GM19043 (cell line): ENCODE results near the gene SMCO4.

Experiments
- ATAC-seq: cut with Tn5 transposase; IDR thresholded peaks from one replicate; pipeline ENCODE4 v1.9.1; 2021; ENCODE audit warnings: low read depth; ENCODE audit not compliant: unreplicated experiment

SMCO4 gene

GRCh38 chr11:93510196-93510873 lies 32.9 kb downstream of the SMCO4 start:
- no peak for ATAC-seq

DNA sequence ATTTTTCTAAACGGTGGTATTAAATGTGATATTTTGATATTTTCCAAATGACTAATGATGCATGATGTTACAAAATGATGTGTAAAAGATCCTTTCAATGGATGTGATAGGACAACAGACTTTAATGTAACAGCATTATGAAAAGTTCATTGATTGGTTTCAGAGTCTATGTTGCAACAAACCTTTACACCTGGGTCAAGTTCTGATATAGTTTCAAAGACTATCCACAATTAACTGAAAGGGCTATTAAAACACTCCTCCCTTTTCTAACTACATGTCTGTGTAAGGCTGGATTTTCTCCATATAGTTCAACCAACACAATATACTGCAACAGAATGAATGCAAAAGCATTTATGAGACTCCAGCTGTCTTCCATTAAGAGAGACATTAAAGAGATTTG lies 35.7 kb downstream of the SMCO4 start:
- no peak for ATAC-seq

GRCh38 chr11:93505703-93506102 lies 37.5 kb downstream of the SMCO4 start:
- ATAC-seq, result no peak

GRCh38 chr11:93504110-93505095 lies 38.8 kb downstream of the SMCO4 start:
- no peak for ATAC-seq

- no peak for ATAC-seq
Observed at GRCh38 chr11:93501856-93502255, 41.3 kb downstream of the SMCO4 start.

GRCh38 chr11:93500759-93501158 lies 42.4 kb downstream of the SMCO4 start:
- ATAC-seq, result no peak

DNA sequence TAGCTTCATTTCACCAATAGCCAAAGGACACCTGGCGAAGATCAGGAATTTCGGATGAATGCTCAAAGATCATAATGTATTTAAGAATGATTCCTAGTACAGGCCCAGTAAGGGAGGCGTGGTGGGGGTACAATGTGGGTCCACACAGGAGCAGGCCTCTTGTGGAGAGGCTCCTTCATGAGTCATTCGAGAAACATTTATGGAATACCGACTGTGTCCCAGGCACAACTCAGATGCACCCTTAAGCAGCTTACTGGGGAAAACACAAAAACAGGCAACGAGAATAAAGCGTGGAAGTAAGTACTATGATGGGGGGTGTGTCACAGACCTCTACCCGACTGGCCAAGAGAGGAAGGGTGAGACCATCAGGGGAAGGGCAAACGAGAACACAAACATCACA lies 44.5 kb downstream of the SMCO4 start:
- ATAC-seq, result no peak

- ATAC-seq, result no peak
Observed at GRCh38 chr11:93498161-93498560, 45.0 kb downstream of the SMCO4 start.

- no peak for ATAC-seq
Observed at GRCh38 chr11:93497596-93497995, 45.6 kb downstream of the SMCO4 start.

DNA sequence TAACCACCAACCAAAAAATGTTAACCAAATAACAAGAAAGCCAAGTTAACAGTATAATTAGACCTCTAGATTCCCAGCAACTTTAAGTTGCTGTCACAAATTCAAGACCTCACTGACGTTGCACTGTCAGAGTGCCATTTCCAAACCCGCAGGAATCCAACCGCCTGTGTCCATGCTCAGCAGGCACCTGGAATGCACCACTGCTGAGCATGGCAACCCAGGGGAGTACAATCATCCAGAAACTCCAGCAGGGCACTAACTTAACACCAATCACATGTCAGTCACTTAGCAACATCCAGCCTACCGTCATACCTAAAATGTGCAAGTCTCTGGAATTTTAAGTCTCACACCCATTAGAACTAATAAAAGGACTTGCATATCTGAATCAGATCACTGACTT lies 48.8 kb downstream of the SMCO4 start:
- no peak for ATAC-seq

GRCh38 chr11:93493252-93493897 lies 49.8 kb downstream of the SMCO4 start:
- ATAC-seq, result no peak

DNA sequence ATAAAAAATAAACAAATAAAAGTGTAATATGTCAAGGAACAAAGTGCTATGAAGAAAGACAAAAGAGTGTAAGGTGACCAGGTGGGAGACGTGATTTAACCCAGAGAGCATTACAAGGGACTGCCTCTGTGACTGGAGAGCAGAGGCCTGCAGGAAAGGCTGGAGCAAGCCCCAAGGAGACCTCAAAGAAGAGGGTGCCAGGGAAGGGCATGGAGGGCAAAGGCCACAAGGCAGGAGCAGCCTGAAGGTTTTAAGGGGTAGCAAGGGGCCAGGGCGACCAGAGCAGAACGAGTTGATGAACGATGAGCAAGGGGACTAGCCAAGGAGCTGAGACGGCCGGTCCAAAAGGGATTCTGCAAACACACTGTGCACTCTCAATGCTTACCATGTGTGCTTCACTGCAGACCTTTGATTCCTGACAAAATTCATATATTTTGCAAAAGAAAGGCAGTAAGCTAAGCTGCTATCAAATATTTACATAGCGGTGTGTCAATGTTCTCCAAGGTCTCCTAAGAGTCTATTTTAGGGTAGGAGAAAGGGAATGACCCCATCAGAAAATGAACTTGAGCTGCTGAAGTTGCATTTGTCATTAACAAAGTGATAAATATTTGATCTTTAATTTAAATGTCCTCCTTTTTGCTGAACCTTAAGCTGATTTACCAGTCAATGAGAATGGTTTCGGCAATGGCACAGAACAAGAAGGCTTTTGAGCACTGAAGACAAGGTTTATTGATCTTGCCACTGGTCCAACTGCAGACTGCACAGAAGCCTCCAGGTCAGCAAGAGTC lies 50.5 kb downstream of the SMCO4 start:
- no peak for ATAC-seq

- ATAC-seq, result no peak
Observed at GRCh38 chr11:93491973-93492372, 51.2 kb downstream of the SMCO4 start.

DNA sequence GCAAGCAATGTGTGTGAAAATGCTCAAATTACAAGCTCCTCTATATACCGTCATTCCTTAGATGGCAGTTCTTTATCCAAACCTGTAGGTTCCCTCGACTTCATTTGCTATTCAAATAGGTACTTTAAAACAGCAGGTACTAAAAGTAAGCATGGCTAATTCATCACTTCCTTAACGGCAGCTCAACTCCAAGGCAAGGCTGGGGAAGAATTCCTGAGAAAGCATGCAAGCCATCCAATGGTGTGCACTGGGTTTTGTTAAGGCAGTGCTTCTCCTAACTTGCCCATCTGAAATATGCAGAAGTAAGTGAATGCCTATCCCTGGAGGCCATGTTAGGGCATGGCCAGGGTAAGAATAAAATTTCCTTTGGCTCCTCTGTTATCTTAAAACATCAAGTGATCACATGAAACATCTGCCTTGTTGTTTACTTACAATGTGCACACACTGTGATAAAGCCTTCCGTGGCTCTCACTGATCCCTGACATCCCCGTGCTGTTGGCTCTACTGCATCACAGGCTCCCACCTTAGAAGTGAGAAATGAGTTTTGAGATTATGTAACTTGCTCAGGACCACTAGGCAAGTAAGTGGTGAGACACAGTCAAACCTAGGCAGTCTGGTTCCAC lies 52.1 kb downstream of the SMCO4 start:
- ATAC-seq, result no peak

DNA sequence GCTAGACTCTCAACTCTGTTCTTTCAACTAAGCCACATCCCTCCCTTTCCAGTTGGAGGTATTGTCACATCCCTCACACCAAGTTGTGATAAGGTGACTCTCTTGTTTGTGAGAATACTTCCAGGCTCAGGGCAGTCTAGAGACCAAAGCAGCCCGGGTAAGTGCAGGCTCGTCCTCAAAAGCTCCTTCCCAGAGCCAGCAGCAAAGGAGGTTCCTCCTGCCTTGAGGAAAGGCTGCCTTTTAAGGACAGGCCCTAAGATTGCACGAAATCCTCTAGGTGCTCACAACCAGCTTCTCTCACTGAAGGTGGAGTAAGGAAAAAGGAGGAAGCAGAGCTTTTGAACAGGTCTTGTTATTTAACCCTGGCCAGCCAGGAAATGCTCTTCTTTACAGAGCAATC lies 53.4 kb downstream of the SMCO4 start:
- no peak for ATAC-seq

- ATAC-seq, result no peak
Observed at GRCh38 chr11:93487032-93487483, 56.1 kb downstream of the SMCO4 start.

- no peak for ATAC-seq
Observed at GRCh38 chr11:93485983-93486382, 57.2 kb downstream of the SMCO4 start.

DNA sequence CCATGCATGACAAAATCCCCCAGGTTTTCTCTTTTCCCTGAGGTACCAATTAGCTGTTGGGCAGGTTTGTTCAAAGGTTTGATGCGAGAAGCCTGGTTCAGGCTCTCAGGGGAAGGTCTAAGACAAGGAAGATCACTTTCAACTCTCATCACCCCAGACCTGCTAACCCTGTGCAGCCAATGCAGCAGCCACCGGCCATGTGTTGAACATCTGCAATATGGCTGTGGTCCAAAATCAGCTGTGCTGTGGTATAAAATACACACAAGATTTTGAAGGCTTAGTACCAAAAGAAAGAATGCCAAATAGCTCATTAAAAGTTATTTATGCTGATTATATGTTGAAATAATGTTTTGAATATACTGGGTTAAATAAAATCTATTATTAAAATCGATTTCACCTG lies 58.5 kb downstream of the SMCO4 start:
- ATAC-seq, result no peak

GRCh38 chr11:93482556-93482955 lies 60.6 kb downstream of the SMCO4 start:
- ATAC-seq, result no peak

DNA sequence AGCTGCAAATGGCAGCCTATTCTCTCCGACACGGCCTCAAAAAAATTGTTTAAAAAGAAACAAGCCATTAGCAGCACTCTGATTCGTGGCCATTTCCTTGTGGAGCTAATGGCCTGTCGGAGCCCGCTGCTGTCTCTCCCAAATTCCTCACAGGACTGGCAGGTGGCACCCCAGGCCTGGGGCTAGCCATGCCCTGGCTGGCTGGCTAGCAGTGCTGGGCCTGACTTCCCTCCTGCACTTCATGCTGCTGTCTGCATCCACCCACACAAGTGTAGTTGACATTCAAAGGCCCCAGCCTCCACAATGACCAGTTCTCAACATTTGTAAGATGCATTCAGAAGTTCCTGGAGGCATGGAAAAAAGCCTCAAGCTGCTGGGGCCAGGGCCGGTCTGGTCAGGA lies 61.5 kb downstream of the SMCO4 start:
- no peak for ATAC-seq
